ENCODE data around the gene NDUFV1.

NDUFV1 gene

DNA sequence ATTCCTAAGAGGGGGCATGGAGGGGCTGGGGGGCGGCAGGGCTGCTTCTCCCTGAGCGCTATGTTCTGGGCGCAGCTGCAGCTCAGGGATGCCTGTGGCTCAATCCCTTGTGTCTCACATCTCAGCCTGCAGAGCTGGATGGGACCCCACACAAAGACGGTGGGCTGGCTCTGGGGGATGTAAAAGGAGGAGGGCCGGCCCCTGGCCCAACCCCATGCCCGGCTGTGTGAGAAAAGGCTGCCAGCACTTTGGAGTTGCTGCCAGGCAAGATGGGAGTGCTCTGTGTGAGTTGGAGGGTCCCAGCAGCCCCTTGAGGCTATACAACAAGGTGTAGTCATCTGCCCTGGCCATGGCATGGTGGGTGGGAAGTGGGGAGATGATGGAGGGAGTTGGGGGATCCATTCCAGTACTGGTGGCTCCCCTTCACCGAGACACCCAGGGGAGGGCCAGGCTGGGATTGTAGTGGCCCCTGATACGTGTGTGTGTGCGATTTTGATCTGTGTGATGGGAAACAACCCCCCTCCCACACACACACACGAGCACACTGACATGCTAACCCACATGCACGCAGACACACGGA lies 34.1 kb downstream of the NDUFV1 start:
- DNase-seq: no peak

DNA sequence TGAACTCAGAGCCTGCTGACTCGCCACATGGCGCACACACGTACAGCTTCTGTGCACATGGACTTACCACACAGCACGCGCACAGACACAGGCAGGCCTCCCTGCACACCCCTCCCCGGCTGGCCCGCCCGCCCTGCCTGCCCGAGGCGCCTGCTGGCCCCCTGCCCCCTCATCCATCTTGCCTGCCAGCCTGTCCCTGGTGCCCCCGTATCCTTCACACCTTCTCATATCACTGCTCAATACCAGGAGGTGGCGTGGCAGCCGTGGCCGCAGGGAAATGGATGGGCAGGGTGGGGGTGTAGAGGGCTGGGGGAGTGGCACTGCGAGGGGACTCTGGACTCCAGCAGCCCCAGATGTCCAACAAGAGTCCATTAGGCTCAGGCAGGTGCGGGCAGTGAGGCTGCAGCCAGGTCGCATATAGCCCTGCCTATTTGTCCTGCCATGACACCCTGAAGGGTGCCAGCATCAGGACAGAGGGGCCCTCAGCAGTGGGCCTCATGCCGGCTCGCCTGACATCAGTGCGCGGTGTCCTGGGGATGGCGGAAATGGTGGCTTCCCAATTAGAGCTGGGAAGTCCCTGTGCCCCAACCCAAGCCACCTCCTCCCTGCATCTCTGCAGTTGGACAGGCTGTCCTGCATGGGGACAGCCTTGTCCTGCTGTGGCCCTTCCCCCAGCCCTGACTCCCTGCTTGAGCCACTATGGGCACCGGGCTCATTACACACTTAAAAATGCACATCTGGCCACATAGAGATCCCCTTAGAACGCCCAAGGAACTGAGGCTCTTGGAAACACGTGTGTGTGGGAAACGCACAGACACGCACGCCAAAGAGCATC lies 34.8 kb downstream of the NDUFV1 start:
- no peak for DNase-seq

DNA sequence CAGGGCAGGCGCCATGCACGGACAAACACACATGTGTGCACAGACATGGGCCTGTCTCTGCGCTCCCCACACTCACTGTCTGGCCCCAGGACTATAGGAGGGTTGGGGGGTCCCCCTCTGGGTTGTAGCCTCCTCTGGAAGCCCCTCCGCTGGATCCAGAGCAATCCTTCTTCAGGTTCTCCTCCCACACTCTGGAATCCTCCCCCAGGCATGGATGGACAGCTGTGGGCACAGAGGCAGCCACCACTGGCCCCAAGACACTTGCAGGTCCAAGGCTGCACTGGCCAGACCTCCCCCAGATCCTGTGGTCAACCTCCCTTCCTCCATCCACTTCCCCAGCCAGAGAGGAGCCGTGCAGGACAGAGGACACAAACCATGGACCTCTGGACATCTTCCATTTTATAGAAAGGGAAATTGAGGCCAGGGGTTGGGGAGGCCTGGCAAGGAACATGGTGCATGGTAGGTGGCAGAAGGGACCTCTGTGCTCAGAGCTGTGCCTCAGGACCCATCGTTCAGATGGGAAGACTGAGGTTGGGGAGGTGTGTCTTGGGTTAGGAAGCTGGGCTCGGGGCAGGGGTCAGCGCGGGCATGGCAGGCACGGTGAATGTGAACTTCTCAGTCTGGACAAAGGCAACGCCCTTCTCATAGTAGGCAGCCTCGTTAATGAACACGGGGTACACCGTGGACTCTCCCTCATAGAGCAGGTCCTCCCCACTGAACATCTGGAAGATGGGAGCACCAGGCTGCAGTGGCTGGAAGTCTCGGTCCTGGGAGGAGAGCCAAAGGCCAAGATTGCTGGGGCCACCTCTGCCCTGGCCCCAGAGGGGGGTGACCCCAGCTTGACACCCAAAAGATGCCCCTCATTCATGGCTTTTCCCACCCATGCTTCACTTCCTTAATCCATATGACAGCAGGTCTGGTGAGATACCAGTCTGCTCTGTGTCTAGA lies 35.7 kb downstream of the NDUFV1 start:
- DNase-seq: no peak

DNA sequence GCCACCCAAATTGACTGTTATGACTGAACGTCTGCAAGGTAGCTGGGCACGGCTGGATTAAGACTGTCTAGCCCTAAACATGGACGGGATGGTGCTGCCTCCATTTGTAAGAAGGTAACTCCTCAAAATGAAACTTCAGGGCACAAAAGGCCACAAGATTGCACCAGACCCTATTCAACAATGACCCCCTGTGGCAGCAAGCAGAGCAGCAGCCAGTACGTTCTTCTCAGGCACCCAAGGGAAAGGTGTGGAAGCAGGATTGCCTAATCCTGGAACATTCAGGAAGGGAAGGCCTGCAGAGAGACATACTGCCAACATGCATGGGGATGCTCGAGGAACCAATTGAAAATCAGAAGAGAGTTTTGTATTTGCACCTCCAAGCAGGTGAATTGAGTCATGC lies 37.3 kb downstream of the NDUFV1 start:
- no peak for DNase-seq

DNA sequence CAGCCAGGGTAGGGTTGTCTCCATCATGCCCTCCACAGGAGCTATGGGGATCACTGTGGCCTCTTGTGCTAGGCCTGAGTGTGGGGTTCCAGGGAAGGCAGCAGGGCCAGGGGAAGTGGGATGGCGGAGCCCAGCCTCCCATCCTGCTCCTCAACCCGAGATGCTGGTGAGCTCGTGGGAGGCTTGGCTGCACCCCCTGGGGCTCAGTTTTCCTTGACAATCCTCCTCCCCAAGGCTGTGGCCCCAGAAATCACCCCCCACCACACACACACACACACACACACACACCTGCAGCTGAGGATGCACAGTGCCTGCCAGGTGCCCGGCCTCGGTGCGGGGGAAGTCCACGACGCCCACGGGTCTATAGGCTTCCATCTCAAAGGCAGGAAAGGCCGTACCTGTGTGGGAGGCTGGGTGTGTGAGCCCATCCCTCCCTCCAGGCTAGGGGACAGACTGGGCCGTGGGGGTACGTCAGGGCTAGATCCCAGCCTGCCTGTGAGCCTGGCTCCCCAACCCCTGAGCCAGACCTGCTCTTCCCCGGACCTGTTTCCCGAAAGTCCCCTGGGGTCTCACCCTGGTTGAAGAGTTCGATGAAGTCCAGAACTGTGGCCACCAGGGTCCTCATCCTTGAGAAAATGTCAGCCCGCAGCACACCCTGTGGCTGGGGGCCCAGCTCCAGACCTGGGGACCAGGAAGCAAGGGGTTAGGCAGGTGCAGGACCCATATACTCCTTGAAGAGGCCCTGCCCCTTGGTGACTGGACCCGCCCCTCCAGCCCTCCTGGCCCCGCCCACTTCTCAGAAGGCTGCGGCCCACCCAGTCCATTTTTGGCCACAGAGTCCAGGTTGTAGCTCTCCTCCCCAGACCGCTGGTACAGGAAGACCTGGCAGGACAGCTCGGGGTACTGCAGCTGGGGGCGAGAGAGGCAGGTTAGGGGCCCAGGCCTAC lies 38.0 kb downstream of the NDUFV1 start:
- DNase-seq: no peak

DNA sequence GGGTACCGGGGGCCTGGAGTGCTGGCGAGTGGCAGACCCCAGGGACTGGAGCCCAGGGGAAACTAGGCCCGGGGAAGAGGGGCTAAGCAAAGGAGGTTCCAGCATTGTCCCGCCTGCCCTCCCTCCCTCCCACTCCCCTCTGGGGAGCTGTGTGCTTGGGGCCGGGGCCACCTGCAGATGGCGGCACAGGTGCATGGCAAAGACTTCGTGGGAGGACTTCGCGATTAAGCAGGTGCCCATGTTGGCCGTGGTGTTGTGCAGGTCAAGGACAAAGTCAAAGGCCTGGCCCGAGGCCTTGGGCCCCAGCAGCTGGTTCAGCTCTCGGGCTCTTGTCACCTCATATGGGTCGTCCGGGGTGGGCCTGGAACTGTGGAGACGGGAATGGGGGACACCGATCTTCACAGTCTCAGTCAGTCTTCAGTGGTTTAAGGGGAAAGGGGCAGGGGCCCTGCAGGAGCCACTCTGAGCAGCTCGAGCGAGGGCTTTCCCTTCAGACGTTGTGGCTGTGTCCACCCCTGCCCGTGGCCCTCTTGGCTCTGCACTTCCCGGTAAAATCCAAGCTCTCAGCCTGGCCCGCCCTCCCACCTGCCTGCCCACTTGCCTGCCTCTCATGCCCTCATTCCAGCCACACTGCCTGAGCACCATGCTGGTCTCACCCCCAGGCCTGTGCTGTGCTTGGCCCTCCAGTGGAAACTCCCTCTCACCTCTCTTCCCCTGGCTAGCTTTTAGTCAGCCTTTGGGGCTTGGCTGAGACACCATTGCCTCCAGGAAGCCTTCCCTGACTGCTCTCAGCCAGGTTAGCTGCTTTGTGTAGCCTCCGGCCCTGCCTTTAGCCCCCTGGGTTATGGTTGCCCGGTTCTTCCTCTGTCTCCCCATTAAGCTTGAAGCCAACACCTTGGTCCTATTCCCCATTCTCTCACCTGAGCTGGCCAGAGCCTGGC lies 39.1 kb downstream of the NDUFV1 start:
- DNase-seq: no peak

DNA sequence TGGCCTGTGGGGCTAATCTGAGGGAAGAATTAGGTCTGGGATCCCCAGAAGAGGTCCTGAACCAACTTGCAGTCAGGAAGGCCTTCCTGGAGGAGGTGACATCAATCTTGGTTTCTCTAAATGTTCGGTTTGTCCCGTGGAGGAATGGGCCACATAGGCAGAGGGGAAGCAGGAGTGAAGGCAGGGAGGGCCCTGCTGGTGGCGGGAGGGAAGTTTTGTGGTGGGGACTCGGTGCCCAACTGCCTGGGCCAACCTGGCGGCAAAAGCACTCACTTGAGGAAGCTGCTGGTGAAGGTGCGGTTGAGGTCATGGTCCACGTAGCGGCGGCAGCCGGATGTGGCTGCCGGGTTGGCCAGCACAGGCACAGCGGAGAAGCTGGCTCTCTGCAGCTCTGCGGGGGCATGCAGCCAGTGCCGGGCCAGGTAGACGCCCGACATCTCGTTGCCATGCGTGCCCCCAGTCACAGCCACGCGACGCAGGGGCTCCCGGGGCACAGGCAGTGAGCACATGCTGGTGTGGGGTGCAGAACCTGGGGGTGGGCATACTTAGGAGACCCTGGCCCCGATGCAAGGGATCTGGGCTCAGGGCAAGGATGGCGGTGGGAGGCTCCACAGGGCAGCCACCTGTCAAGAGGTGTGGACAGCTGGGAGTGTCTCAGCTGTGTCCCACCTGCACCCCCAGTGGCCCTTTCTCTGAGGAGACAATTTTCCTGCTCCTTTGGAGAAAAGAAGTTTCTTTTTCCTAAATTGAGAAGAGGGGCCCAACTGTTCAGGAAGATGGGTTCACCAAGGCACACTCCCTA lies 40.0 kb downstream of the NDUFV1 start:
- peak; percentile 56 for DNase-seq

DNA sequence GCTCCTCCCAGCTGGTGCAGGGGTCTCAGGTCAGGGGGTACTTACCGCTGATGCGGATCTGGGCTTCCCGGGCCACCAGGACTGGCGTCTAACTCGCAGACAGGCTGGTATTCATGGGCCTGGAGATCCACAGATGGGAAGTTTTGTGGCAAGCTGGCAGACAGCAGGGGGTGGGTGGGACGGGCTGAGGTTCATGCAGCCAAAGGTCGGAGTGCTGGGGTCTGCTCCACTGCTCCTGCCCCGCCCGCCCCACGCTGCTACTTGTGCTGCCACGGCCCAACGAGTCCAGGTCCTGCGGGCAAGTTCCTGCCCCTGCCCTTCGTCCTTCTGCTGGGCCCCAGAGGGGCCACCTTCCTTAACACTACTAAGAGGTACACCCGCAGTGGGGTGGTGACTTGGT lies 40.7 kb downstream of the NDUFV1 start:
- no peak for DNase-seq

DNA sequence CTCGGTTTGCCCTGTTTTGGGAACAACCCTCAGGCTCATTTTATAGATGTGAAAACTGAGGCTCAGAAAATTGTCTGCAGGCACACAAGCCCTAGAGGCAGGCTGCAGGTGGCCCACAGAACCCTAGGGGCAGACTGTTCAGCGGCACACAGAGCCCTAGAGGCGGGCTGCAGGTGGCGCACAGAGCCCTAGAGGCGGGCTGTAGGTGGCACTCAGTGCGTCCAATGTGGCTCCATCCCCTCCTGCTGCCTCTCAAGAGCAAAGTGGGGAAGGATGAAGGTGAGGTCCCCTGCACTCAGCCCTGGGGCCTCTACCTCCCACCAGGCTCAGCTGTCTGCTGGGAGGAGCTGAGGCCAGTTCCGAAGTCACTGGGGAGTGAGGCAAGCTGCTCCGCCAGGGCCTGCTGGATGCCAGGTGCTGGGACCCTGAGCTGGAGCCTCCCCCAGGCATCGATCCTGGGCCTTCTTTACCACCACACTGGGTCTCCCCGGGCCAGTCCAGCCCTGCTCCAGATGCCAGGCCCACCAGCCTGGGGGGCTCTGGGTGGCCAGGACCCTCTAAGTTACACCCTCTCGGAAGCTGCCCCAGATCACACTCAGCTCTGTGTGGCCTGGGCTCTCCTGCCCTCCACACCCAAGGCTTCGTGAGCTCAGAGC lies 41.5 kb downstream of the NDUFV1 start:
- DNase-seq: peak; percentile 67

DNA sequence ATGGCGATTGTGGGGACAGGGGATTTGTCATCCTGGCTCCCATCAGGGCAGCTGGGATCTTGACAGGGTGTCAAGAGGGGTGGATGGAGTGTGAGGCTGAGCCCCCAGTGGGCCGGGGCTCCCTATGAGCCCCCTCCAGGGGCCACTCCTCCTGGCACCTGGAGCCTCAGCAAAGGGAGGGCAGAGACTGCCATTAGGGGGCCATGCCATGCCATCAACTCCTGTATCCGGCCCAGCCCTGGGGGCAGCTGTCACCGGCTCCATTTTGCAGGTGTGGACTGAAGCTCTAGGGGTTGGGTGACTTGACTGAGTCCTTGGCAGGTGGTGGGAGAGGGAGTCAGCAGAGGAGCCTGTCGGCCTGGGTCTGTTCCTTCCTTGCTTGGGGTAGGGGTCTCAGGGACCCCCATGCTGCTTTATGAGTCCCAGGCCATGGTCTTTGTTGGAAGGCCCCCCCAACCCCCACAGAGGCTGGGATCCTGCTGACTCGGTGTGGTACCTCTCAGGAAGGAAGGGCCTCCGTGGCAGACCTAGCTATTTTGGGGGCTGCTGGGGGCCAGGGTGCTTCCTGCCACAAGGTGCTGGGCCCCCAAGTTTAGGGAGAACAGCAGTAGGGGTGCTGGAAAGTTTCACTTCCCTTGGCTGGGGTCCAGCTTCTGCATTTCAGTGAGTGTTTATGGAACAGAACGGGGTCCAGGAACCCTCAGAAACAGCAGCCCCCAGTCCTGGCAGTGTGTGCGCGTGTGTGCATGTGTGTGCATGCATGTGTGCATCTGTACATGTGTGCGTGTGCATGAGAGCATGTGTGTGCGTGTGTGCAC lies 42.3 kb downstream of the NDUFV1 start:
- no peak for DNase-seq

DNA sequence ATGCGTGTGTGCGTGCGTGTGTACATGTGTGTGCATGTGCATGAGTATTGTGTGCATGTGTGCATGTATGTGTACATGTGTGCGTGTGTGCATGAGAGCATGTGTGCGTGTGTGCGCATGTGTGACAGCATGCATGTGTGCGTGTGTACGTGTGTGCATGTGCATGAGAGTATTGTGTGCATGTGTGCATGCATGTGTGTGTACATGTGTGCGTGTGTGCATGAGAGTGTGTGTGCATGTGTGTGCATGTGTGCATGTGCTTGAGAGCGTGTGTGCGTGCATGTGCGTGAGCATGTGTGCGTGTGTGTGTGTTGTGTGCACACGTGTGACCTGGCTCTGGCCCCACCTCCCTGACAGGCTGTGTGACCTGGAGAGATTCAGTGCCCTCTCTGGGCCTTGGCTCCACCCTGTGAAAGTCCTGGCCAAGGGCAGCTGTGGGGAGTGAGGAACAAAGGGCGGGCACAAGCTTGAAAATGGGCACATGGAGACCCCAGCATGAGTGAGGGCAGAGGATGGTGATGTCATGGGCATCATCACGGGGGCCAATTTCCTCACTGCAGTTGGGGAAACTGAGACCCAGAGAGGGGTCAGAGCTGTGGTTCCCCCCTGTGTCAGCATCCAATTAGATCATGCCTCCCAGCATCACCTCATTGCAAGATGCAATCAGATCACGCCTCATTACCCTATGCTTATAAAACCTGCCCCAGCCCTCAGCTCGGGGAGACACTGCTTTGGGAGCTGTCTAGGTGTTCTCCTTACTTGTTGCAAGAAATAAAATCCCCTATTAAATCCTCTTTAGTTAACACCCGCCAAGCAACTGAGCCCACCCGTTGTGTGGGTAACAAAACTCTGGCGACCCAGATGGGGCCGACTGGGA lies 43.1 kb downstream of the NDUFV1 start:
- no peak for DNase-seq

DNA sequence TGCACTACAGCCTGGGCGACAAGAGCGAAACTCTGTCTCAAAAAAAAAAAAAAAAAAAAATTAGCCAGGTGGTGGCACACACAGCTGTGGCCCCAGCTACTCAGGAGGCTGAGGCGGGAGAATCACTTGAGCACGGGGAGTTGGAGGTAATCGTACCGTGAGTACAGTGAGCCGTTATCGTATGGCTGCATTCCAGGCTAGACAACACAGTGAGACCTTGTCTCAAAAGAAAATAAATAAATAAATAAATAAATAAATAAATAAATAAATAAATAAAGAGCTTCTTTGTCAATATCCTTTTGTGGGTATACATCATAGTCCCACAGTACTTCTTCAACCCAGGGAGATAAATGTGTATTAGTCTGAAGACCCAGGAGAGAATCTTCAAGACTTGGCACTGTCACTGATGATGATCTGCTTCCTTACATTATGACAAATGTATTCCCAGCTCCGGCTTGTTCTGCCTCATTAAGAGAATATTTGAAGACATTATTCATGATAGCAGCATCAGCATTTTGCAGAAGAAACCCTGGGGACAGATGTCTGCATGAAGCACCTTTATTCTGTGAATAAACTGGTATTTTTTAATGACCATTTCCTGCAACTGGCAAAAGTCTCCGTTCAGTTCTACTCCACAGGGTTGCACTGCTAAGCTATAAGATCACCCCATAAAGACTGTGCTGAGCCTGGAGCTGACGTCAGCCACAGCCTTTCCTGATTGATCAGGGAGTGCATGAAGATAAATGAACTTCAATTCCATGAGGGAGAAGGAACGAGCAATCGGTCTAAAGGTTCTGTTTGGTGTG lies 45.4 kb downstream of the NDUFV1 start:
- DNase-seq: no peak

DNA sequence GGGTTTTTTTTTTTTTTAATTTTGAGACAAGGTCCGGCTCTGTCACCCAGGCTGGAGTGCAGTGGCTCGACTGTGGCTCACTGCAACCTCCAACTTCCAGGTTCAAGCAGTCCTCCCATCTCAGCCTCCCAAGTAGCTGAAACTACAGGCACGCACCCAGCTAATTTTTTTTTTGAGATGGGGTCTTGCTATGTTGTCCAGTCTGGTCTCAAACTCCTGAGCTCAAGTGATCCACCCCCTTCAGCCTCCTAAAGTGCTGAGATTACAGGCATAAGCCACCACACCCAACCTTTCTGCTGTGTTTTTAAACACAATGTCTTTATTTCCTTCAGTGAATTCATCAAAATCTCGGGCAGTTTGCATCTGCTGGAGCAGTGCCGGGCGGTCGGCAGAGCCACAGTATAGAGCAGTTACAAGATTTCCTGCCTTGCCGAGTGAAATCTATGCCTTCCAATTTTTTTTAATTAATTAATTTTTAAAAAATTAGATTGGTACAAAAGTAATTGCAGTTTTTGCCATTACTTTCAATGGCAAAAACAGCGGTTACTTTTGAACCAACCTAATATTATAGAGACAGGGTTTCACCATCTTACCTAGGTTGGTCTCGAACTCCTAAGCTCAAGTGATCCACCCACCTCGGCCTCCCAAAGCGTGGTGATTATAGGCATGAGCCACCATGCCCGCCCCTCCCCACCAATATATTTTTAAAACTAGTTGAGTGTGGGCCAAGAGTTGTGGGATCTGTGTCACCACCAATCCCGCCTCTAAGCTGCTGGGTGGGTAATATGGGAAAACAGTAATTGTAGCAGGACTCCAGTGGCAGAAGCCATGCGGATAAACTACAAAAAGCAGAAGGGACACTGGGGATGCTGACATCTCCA lies 46.5 kb downstream of the NDUFV1 start:
- DNase-seq: no peak

DNA sequence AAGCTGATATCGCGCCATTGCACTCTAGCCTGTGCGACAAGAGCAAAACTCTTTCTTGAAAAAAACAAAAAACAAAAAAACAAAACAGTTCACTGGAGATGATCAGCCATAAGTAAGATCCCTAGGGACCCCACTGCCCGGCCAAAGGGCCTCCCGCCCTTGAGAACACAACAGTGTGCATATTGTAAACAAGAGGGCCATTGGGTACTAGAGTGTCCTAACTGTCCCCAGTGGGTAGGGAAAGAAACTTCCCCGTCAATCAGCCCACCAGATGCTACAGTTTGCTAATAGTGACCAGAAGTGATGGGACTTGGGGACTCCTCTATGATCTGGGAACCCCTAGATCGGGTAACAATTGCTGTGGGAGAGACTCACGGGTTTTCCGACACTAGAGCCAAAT lies 47.5 kb downstream of the NDUFV1 start:
- DNase-seq: no peak

DNA sequence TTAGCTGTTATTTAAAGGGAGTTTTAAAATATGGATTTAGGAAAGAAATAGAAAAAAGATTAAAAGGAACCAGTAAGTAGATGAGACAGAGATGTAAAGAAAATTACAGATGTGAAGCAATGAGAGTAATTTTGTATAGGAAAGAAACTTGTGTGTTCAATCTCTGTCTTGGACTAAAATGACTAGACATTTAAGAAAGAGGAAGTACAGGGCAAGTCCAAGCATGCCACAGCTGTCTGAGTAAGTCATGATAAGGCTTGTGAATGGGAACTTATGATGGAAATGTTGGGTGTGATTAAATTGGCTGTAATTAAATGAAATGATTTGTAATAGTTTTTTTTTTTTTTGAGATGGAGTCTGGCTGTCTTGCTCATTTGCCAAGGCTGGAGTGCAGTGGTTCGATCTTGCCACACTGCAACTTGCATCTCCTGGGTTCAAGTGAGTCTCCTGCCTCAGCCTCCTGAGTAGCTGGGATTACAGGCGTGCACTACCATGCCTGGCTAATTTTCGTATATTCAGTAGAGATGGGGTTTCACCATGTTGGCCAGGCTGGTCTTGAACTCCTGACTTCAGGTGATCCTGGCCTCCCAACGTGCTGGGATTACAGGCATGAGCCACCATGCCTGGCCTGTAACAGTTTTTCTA lies 49.7 kb downstream of the NDUFV1 start:
- no peak for DNase-seq

Data from stimulated activated CD4-positive, alpha-beta T cell treated with anti-CD3 and anti-CD28 coated beads, Interleukin-15, amount 100 ng/mL, for 24 hours (primary cell).